Esophagus squamous epithelium (tissue), 5 donors: Measurements from ENCODE around the gene TMEM74B. TPM values are rescaled to one million over a fixed set of nuclear protein-coding genes. Genes with fewer than 3 reads are reported as not detected.

ENCODE experiments used
- DNase-seq: peaks from one replicate; lab custom pipeline; 2025; lab: John Stamatoyannopoulos, UW
- H3K27ac ChIP-seq, 4 donors: fragments of 200-600 bp; sonication (generic); one replicate each; pipeline ENCODE4 v1.5.1; 2016 to 2019; ENCODE audit warnings: mild to moderate bottlenecking in 1 of 4
- H3K27me3 ChIP-seq, 4 donors: fragments of 200-600 bp; sonication (generic); 1 replicate in 3 of 4; 2 replicates in 1 of 4; pipeline versions ENCODE4 v1.5.1 to v1.6.0; 2017 to 2021; ENCODE audit warnings: antibody characterized with exemption in 1 of 4
- H3K36me3 ChIP-seq, 3 donors: fragments of 200-600 bp; sonication (generic); one replicate each; pipeline ENCODE4 v1.5.1; 2016 to 2019
- H3K4me1 ChIP-seq, 3 donors: fragments of 200-600 bp; sonication (generic); one replicate each; pipeline ENCODE4 v1.5.1; 2017 to 2019
- H3K4me3 ChIP-seq, 4 donors: fragments of 200-600 bp; sonication (generic); 1 replicate in 3 of 4; 2 replicates in 1 of 4; pipeline ENCODE4 v1.5.1; 2016 to 2019; ENCODE audit warnings: mild to moderate bottlenecking in 2 of 4, moderate library complexity in 1 of 4
- H3K9me3 ChIP-seq, 3 donors: fragments of 200-600 bp; sonication (generic); one replicate each; pipeline ENCODE4 v1.5.1; 2016 to 2019
- CTCF ChIP-seq, 6 experiments: fragments of 450-650 bp in 4 of 6; fragments of 200-600 bp in 2 of 6; sonication (generic) in 2 of 6; IDR thresholded peaks; one replicate each; pipeline ENCODE4 v1.5.1; 2016 to 2019; ENCODE audit warnings: antibody characterized with exemption in 6 of 6, mild to moderate bottlenecking in 4 of 6, moderate library complexity in 4 of 6
- POLR2A ChIP-seq, 4 donors: fragments of 450-650 bp; IDR thresholded peaks; one replicate each; pipeline ENCODE4 v1.6.1; 2017; ENCODE audit warnings: antibody characterized with exemption in 4 of 4, mild to moderate bottlenecking in 4 of 4, moderate library complexity in 3 of 4
- WGBS, 2 donors: methylation state at CpG; one replicate each; pipeline ENCODE4 v1.1.5; 2018; 5-methylcytosine and 5-hydroxymethylcytosine counted together
- intact Hi-C: fragments of 100-400 bp; cut with DNase I; formaldehyde crosslinking; loops from one replicate; pipeline ENCODE4 v1.15.0; 2022
- total RNA-seq, 4 donors: library from RNA; depleted of rRNA; stranded (reverse); fragments of >200 nt; gene quantifications; one replicate each; pipeline ENCODE4 v1.1.0, GENCODE V29; 2016
- donor health status: DM: yes; HTN: yes; CAD: no.

Gene TMEM74B
- total RNA-seq, 4 donors from 2014 or later: 0.13 to 1.1 (median 0.77) TPM

- Histone ChIP-seq H3K4me3 (no peak overlapping the region), H3K36me3 (peaks cover 0 to 7% (median 0%) of the 10 kb centered on the region in 3 donors), H3K4me1 (peaks cover 8 to 22% (median 12%) of the 10 kb centered on the region in 3 donors), H3K9me3 (no peaks in the 10 kb centered on the region), H3K27ac (no peak overlapping the region), H3K27me3 (peaks cover 0 to 37% (median 6%) of the 10 kb centered on the region in 4 donors)
- WGBS, 2 donors: 36 to 51% methylated on average over 4 of the region's 4 CpGs
- intact Hi-C loops: no loop called here
- no peak for TF ChIP-seq POLR2A (IDR thresholded peaks at IDR 0.05)
- TF ChIP-seq CTCF (IDR thresholded peaks at IDR 0.05): no peak
- no peak for DNase-seq
Observed at GRCh38 chr20:1182106-1182505, 2.7 kb downstream of the TMEM74B start.

- intact Hi-C loops: no loop called here
- TF ChIP-seq CTCF (IDR thresholded peaks at IDR 0.05) (no peak), POLR2A (IDR thresholded peaks at IDR 0.05) (no peak)
- DNase-seq: no peak
- Histone ChIP-seq H3K27me3 (peaks cover 0 to 25% (median 6%) of the 10 kb centered on the region in 4 donors), H3K9me3 (no peaks in the 10 kb centered on the region), H3K36me3 (peaks cover 0 to 19% (median 0%) of the 10 kb centered on the region in 3 donors), H3K27ac (no peak overlapping the region), H3K4me3 (no peak overlapping the region), H3K4me1 (peaks cover 6 to 17% (median 12%) of the 10 kb centered on the region in 3 donors)
- 83% methylated on average over 1 of the region's 27 CpGs; no CpG with 5 or more reads in 1 of the 2 donors for WGBS, 2 donors
Observed at GRCh38 chr20:1180949-1181348, 3.8 kb downstream of the TMEM74B start.

- Histone ChIP-seq H3K27me3 (peaks cover 0 to 2% (median 0%) of the 10 kb centered on the region in 4 donors), H3K9me3 (no peaks in the 10 kb centered on the region), H3K4me1 (no peaks in the 10 kb centered on the region), H3K27ac (no peak overlapping the region), H3K36me3 (peaks cover 0 to 42% (median 5%) of the 10 kb centered on the region in 3 donors), H3K4me3 (no peak overlapping the region)
- 83 to 88% methylated on average over 3 of the region's 3 CpGs for WGBS, 2 donors
- no peak for TF ChIP-seq POLR2A (IDR thresholded peaks at IDR 0.05)
- no peak for TF ChIP-seq CTCF (IDR thresholded peaks at IDR 0.05)
- no peak for DNase-seq
- intact Hi-C loops: no loop called here
Observed at GRCh38 chr20:1178623-1179022, 6.2 kb downstream of the TMEM74B start.

- intact Hi-C loops: no loop called here
- H3K4me1 ChIP-seq: no peaks in the 10 kb centered on the region
- DNase-seq: no peak
- no peak overlapping the region for H3K4me3 ChIP-seq
- H3K36me3 ChIP-seq: peaks cover 0 to 47% (median 7%) of the 10 kb centered on the region in 3 donors
- TF ChIP-seq POLR2A (IDR thresholded peaks at IDR 0.05) (no peak), CTCF (IDR thresholded peaks at IDR 0.05) (no peak)
- H3K27me3 ChIP-seq: no peaks in the 10 kb centered on the region
- WGBS, 2 donors: 82 to 96% methylated on average over 2 of the region's 3 CpGs
- no peaks in the 10 kb centered on the region for H3K9me3 ChIP-seq
- no peak overlapping the region for H3K27ac ChIP-seq
Observed at GRCh38 chr20:1178103-1178502, 6.7 kb downstream of the TMEM74B start.

GRCh38 chr20:1177680-1178079 is 7.1 kb downstream of the TMEM74B start:
- Histone ChIP-seq H3K27me3 (no peaks in the 10 kb centered on the region), H3K4me1 (no peaks in the 10 kb centered on the region), H3K36me3 (peaks cover 0 to 51% (median 7%) of the 10 kb centered on the region in 3 donors), H3K27ac (no peak overlapping the region), H3K4me3 (no peak overlapping the region), H3K9me3 (no peaks in the 10 kb centered on the region)
- TF ChIP-seq POLR2A (IDR thresholded peaks at IDR 0.05): no peak
- TF ChIP-seq CTCF (IDR thresholded peaks at IDR 0.05): peak in 1 of 6 experiments; percentile 17
- WGBS, 2 donors: 89 to 93% methylated on average over 3 to 5 of the region's 5 CpGs
- intact Hi-C loops: no loop called here
- DNase-seq: no peak
